ENCODE data around the gene FASTK.

FASTK gene

DNA sequence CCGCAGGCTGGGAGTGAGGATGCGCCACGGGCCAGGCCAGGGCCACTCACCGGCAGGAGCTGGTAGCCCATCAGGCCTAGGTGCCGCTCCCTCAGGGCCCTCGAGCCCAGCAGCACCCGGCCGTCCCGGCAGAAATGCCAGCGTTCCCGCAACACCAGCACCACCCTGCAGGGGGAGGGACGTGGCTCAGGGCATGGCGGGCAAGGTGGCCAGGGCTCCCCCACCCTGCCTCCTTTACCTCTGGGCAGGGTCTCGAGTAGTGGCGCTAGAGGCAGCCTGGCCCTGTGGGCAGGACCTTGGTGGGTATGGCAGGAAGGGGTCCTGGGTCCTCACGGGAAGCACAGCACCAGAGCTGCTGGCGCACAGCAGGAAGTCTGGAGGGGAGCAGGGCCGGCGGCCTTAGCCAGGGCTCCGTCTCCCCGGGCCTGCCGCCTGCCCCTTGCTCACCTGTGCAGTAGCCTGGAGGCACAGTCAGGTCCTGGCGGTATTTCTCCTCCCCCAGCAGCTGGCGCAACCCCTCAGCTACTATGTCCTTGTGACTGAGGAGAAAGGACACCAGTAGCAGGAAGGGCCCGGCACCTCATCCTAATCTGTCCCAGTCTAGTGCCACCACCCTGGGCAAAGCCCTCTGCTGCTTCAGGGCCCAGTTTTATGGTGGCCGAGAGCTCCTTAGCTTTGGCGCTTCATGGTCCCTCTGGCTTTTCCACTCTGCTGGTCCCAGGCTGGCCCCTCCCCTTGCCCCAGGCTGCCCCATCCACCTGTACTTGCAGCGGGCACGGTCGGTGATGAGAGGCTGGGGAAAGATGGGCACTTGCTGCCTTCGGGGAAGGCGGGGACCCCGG is 3.5 kb downstream of the FASTK start:
- TF ChIP-seq, protein P1, sequence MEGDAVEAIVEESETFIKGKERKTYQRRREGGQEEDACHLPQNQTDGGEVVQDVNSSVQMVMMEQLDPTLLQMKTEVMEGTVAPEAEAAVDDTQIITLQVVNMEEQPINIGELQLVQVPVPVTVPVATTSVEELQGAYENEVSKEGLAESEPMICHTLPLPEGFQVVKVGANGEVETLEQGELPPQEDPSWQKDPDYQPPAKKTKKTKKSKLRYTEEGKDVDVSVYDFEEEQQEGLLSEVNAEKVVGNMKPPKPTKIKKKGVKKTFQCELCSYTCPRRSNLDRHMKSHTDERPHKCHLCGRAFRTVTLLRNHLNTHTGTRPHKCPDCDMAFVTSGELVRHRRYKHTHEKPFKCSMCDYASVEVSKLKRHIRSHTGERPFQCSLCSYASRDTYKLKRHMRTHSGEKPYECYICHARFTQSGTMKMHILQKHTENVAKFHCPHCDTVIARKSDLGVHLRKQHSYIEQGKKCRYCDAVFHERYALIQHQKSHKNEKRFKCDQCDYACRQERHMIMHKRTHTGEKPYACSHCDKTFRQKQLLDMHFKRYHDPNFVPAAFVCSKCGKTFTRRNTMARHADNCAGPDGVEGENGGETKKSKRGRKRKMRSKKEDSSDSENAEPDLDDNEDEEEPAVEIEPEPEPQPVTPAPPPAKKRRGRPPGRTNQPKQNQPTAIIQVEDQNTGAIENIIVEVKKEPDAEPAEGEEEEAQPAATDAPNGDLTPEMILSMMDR (IDR thresholded peaks at IDR 0.05): peak; percentile 27; the same call in 1 of the 2 replicates

DNA sequence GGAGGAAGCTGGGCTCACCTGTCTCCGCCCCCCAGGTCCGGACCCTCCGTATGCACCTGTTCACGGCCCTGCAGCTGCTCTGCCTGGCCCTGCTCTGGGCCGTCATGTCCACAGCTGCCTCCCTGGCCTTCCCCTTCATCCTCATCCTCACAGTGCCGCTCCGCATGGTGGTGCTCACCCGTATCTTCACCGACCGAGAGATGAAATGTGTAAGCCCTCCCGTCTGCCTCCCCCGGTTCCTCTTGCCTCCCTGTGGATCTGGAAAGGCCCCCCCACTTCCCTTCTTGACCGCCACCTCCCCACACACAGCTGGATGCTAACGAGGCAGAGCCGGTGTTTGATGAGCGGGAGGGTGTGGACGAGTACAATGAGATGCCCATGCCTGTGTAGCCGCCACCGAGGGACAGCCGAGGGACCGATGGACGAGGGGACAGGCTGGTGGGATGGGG is 4.6 kb downstream of the FASTK start:
- TF ChIP-seq, protein P1 (IDR thresholded peaks at IDR 0.05): no peak

DNA sequence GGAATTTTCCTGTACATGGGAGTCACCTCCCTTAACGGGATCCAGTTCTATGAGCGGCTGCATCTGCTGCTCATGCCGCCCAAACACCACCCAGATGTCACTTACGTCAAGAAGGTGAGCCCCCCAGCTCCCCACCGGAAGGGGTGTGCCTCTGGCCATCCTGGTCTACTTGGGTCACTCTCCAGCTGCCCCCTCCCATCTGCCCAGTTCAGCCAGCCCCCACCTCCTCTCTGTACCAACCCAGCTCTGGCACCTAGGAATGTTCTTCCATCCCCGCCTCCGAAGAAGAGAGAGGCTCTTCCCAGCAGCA is 5.0 kb downstream of the FASTK start:
- TF ChIP-seq, protein P1 (IDR thresholded peaks at IDR 0.05): no peak

DNA sequence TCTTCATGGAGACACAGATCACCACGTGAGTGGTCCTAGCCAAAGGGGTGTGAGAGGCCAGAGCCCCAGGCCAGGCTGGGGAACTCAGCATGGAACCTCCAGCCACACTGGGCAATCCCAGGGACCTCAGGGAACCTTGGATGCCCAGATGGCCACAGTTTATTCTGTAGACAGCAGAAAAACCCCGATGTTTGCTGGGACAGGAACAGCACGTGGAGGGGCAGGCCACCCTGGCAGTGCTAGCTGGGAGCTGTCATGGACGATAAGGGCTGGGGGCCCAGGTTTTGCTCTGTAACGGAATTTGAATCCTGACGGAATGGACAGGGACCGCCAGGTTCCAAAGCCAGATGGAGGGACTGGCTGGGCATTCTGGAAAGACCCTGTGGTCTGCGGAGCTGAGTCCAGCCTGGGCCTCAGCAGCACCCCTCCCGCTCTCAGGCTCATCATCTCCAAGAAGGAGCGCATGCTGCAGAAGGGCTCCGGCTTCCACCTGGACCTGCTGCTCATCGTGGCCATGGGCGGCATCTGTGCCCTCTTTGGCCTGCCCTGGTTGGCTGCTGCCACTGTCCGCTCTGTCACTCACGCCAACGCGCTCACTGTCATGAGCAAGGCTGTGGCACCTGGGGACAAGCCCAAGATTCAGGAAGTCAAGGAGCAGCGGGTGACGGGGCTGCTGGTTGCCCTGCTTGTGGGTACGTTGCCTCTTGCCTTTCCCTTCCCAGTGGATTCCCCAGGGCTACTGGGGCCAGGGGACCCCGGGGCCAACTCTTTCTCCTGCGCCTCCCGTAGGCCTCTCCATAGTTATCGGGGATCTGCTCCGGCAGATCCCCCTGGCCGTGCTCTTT is 5.6 kb downstream of the FASTK start:
- TF ChIP-seq, protein P1 (IDR thresholded peaks at IDR 0.05): no peak

DNA sequence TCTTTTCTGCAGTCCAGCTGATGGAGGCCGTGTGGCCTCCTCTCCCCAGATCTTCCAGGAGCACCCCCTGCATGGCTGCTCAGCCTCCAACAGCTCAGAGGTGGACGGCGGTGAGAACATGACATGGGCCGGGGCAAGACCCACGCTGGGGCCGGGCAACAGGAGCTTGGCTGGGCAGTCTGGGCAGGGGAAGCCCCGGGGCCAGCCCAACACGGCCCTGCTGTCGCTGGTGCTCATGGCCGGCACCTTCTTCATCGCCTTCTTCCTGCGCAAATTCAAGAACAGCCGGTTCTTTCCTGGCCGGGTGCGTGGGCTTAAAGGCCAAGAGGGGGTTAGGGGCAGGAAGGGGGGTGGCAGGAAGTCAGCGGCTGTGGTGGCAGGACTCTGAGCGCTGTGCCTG is 6.6 kb downstream of the FASTK start:
- TF ChIP-seq, protein P1 (IDR thresholded peaks at IDR 0.05): no peak

DNA sequence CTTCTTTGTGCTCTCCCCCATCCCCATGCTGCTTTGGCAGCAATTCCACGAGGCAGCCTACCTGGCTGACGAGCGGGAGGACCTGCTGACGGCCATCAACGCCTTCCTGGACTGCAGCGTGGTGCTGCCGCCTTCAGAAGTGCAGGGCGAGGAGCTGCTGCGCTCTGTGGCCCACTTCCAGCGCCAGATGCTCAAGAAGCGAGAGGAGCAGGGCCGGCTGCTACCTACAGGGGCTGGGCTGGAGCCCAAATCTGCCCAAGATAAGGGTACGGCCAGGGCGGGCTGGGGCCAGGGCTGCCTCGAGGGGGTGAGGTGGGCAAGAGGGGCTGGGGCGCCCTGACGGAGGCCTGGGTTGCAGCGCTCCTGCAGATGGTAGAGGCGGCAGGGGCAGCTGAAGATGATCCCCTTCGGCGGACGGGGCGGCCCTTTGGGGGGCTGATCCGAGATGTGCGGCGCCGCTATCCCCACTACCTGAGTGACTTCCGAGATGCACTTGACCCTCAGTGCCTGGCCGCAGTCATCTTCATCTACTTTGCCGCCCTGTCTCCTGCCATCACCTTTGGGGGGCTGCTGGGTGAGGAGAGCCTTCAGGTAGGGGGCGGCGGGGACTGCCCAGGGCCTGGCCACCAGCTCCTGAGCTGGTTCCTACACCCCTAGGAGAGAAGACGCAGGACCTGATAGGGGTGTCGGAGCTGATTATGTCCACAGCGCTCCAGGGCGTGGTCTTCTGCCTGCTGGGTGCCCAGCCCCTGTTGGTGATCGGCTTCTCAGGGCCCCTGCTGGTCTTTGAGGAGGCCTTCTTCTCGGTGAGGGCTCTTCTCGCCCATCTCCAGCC is 9.4 kb downstream of the FASTK start:
- TF ChIP-seq, protein P1 (IDR thresholded peaks at IDR 0.05): no peak

DNA sequence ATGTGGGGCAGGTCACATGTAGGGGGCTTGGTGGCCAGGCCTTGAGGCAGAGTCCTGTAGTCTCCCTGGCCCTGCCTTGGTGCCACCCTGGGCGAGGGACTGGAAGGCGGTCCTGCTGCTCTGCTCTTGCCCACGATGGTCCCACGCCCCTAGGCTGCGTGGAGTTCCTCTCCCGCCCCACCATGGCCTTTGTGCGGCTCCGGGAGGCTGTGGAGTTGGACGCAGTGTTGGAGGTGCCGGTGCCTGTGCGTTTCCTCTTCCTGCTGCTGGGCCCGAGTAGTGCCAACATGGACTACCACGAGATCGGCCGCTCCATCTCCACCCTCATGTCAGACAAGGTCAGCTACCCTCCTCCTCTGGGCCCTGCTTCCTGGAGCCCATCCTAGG is 10.0 kb downstream of the FASTK start:
- TF ChIP-seq, protein P1 (IDR thresholded peaks at IDR 0.05): no peak
